GM13977 (cell line): ENCODE data around the gene MYL5.

ENCODE experiments used
- DNase-seq: peaks from one replicate; pipeline ENCODE4 v3.0.0; 2012; ENCODE audit warnings: low spot score
- CTCF ChIP-seq: IDR thresholded peaks from 2 replicates; pipeline ENCODE4 v1.5.1; 2012; ENCODE audit warnings: mild to moderate bottlenecking, control low read depth; ENCODE audit not compliant: insufficient read depth; ENCODE audit errors: extremely low read depth, missing control alignments
- in situ Hi-C: fragments of 300-500 bp; cut with MboI; formaldehyde crosslinking; loops from one replicate; pipeline ENCODE4 v1.12.0; 2022; ENCODE audit warnings: low sequenced_read_pairs, low pct_unique_long_range_greater_than_20kb, mixed read lengths, inconsistent platforms; ENCODE audit not compliant: unreplicated experiment

The MYL5 gene

GRCh38 chr4:679104-679481 is 4.8 kb downstream of the MYL5 start:
- no peak for DNase-seq
- no peak for TF ChIP-seq CTCF
- in situ Hi-C loops, result no loop called here

GRCh38 chr4:679629-680028 is 5.3 kb downstream of the MYL5 start:
- TF ChIP-seq CTCF, result no peak
- in situ Hi-C loops, result no loop called here
- no peak for DNase-seq

GRCh38 chr4:680091-680490 is 5.7 kb downstream of the MYL5 start:
- in situ Hi-C loops, result no loop called here
- no peak for DNase-seq
- no peak for TF ChIP-seq CTCF

- in situ Hi-C loops, result no loop called here
- no peak for TF ChIP-seq CTCF
- peak; percentile 71 for DNase-seq
Observed at GRCh38 chr4:680551-680927, 6.2 kb downstream of the MYL5 start.

- in situ Hi-C loops, result no loop called here
- peak; percentile 85 for DNase-seq
- no peak for TF ChIP-seq CTCF
Observed at GRCh38 chr4:680928-681645, 6.7 kb downstream of the MYL5 start.

- peak; percentile 85 for DNase-seq
- in situ Hi-C loops, result no loop called here
Observed at GRCh38 chr4:681736-682451, 7.6 kb downstream of the MYL5 start.

More at GRCh38 chr4:681736-682451, 7.6 kb downstream of the MYL5 start:
- TF ChIP-seq CTCF, result no peak
